ENCODE results near the gene MFAP1. TPM values are rescaled to one million over a fixed set of nuclear protein-coding genes. Genes with fewer than 3 reads are reported as not detected.

The MFAP1 gene
- total and polyA plus RNA-seq, 3 donors from 2014 or later, result 22.5 to 29.2 (median 28.6) TPM

DNA sequence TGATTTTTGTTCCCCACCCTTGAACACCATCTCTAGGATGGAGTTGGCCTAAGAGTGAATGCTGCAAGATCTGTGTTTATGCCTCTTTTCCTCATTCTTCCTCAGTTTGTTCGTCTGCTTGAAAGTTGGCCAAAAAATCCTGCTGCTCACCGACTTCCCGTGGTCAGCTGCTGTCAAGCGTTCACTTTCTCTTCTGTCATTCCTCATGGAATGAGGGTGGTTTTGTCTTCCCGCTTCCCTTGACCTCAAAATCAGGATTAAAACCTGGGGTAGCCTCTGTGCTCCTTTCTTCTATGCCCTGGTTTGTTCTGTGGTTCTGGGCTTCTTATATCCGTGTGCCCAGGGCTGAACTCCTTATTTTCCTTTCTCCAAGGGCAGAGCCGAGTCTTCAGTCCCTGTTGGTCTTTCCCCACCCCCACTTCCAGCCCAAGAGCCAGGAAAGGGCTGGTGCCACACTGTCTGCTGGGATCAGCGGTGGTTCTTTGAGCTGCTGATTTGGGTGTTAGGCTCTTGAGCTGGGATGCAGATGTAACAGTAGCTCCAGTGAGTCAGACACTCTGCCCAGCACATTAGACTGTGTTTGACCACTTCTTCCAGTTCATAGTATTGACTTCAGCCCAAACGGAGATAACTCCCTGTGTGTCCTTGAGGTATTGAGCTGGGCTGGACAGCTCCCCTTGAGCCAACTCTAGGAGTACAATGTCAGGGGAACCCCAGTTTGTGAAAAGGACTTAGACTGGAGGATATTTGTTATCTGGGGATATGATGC is 30.0 kb downstream of the MFAP1 start:
- Histone ChIP-seq H3K36me3 (ENCODE audit: low read depth, missing control alignments) (no peaks in the 10 kb centered on the region), H3K27me3 (no peaks in the 10 kb centered on the region), H3K4me3 (no peak overlapping the region), H3K9me3 (no peaks in the 10 kb centered on the region), H3K27ac (peak overlapping the region in 1 of 2 donors; percentile 99), H3K4me1 (peaks cover 34% of the 10 kb centered on the region)
- DNase-seq, result no peak
- TF ChIP-seq, protein P1, sequence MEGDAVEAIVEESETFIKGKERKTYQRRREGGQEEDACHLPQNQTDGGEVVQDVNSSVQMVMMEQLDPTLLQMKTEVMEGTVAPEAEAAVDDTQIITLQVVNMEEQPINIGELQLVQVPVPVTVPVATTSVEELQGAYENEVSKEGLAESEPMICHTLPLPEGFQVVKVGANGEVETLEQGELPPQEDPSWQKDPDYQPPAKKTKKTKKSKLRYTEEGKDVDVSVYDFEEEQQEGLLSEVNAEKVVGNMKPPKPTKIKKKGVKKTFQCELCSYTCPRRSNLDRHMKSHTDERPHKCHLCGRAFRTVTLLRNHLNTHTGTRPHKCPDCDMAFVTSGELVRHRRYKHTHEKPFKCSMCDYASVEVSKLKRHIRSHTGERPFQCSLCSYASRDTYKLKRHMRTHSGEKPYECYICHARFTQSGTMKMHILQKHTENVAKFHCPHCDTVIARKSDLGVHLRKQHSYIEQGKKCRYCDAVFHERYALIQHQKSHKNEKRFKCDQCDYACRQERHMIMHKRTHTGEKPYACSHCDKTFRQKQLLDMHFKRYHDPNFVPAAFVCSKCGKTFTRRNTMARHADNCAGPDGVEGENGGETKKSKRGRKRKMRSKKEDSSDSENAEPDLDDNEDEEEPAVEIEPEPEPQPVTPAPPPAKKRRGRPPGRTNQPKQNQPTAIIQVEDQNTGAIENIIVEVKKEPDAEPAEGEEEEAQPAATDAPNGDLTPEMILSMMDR (IDR thresholded peaks at IDR 0.05), result no peak
- no peak for TF ChIP-seq POLR2A (IDR thresholded peaks at IDR 0.05)
- 61 to 76% methylated on average over 8 to 9 of the region's 9 CpGs for WGBS, 2 donors
- intact Hi-C loops (cut with DNase I; ENCODE audit: low total_unique reads), result no loop called here

GRCh38 chr15:43793647-43794046 is 30.8 kb downstream of the MFAP1 start:
- Histone ChIP-seq H3K4me3 (peak overlapping the region in 1 of 2 donors; percentile 95), H3K9me3 (no peaks in the 10 kb centered on the region), H3K27me3 (no peaks in the 10 kb centered on the region), H3K4me1 (peaks cover 30% of the 10 kb centered on the region), H3K36me3 (ENCODE audit: low read depth, missing control alignments) (no peaks in the 10 kb centered on the region), H3K27ac (peak overlapping the region; percentile 99)
- WGBS, 2 donors, result 43 to 74% methylated on average over 10 of the region's 10 CpGs
- intact Hi-C loops (cut with DNase I; ENCODE audit: low total_unique reads), result no loop called here
- no peak for DNase-seq
- TF ChIP-seq POLR2A (IDR thresholded peaks at IDR 0.05), result no peak
- TF ChIP-seq, protein P1 (IDR thresholded peaks at IDR 0.05), result no peak

GRCh38 chr15:43792761-43793476 is 31.6 kb downstream of the MFAP1 start:
- Histone ChIP-seq H3K9me3 (no peaks in the 10 kb centered on the region), H3K27me3 (no peaks in the 10 kb centered on the region), H3K27ac (peak overlapping the region; percentile 99), H3K36me3 (ENCODE audit: low read depth, missing control alignments) (no peaks in the 10 kb centered on the region), H3K4me1 (peaks cover 23% of the 10 kb centered on the region), H3K4me3 (peak overlapping the region; percentile 95 to 98)
- 0 to 1% methylated on average over 30 to 33 of the region's 33 CpGs for whole genome bisulfite sequencing, 2 donors
- intact Hi-C loops (cut with DNase I; ENCODE audit: low total_unique reads), result no loop called here
- TF ChIP-seq, protein P1 (IDR thresholded peaks at IDR 0.05), result no peak
- no peak for TF ChIP-seq POLR2A (IDR thresholded peaks at IDR 0.05)
- peak; percentile 34 for DNase-seq

DNA sequence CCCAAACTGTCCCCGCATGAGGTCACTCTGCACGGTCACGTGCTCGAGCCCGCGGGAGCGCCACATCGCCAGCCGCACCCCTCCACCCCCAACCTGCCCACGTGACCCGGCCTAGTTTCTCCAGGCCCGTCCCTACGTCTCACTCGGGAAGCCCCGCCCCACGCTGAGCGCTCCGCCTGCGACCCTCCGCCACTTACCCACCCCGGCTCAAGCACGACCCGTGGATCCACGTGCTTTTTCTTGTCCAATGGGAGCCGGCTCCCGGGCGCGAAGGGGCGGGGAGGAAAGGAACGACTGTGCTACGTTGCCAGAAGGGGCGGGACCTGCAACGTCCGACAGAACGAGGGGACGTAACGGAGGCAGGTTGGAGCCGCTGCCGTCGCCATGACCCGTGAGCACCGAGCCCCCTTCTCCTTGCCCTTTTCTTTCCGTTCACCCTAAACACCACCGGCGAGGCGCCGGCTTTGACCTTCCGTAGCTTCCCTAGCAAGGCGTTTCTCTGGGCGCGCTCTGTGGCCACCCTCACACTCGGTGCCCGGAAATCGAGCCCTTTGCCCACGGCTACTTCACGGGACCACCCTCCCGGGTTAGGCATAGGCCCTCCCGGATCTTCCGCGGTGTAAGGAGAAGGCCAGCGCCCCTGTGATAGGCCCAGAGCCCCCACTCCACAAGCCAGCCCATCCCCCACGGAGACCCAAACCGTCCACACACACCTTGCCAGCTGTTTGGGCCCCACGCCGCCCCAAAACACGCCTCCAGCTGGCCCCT is 32.3 kb downstream of the MFAP1 start, which contains the start of gene SERF2:
TSS of gene SERF2 (plus strand) at position 328 of the 768 bp plus-strand sequence. CDS start at position 385, 57 bp downstream.
- Histone ChIP-seq H3K27me3 (no peaks in the 10 kb centered on the region), H3K9me3 (no peaks in the 10 kb centered on the region), H3K27ac (peak within 1 kb of the TSS; percentile 99), H3K4me1 (peaks cover 22% of the 10 kb centered on the region), H3K4me3 (peak within 1 kb of the TSS; percentile 95 to 98), H3K36me3 (ENCODE audit: low read depth, missing control alignments) (no peaks in the 10 kb centered on the region)
- peak; percentile 100 for DNase-seq
- TF ChIP-seq, protein P1 (IDR thresholded peaks at IDR 0.05), result no peak
- TF ChIP-seq POLR2A (IDR thresholded peaks at IDR 0.05), result peak; percentile 100
- WGBS, 2 donors, result 0 to 1% methylated on average over 30 to 50 of the region's 66 CpGs
- intact Hi-C loops (cut with DNase I; ENCODE audit: low total_unique reads), result no loop called here
